Measurements from ENCODE around the gene KRT14.

GRCh38 chr17:41533613-41534012 is 53.1 kb downstream of the KRT14 start:
- TF ChIP-seq, protein P1, sequence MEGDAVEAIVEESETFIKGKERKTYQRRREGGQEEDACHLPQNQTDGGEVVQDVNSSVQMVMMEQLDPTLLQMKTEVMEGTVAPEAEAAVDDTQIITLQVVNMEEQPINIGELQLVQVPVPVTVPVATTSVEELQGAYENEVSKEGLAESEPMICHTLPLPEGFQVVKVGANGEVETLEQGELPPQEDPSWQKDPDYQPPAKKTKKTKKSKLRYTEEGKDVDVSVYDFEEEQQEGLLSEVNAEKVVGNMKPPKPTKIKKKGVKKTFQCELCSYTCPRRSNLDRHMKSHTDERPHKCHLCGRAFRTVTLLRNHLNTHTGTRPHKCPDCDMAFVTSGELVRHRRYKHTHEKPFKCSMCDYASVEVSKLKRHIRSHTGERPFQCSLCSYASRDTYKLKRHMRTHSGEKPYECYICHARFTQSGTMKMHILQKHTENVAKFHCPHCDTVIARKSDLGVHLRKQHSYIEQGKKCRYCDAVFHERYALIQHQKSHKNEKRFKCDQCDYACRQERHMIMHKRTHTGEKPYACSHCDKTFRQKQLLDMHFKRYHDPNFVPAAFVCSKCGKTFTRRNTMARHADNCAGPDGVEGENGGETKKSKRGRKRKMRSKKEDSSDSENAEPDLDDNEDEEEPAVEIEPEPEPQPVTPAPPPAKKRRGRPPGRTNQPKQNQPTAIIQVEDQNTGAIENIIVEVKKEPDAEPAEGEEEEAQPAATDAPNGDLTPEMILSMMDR (IDR thresholded peaks at IDR 0.05) = no peak
- no peak for TF ChIP-seq REST (IDR thresholded peaks at IDR 0.05; ENCODE audit: insufficient read depth in 1 of 2, low read depth in 2 of 2, low read length in 1 of 2)

Measured in Panc1 (cell line).